Activated CD4-positive, alpha-beta T cell treated with anti-CD3 and anti-CD28 coated beads, Interleukin-2, amount 50 U/mL, for 48 hours (primary cell): ENCODE measurements around the gene STAMBPL1.

ENCODE experiments used
- DNase-seq, 2 experiments: peaks; one replicate each; pipeline ENCODE4 v3.0.0-alpha.2; 2020

Gene STAMBPL1

GRCh38 chr10:88954458-88955083 is 74.5 kb downstream of the STAMBPL1 start:
- no peak for DNase-seq

- DNase-seq, result no peak
These were observed 77.3 kb downstream of the STAMBPL1 start for GRCh38 chr10:88957381-88957780.

- no peak for DNase-seq
These were observed 78.7 kb downstream of the STAMBPL1 start for GRCh38 chr10:88958721-88959120.

- DNase-seq, result peak in 1 of 2 experiments; percentile 12
These were observed 80.8 kb downstream of the STAMBPL1 start for GRCh38 chr10:88960802-88961201.

- DNase-seq, result no peak
These were observed 81.2 kb downstream of the STAMBPL1 start for GRCh38 chr10:88961266-88961665.

- no peak for DNase-seq
These were observed 82.3 kb downstream of the STAMBPL1 start for GRCh38 chr10:88962336-88962735.

- no peak for DNase-seq
These were observed 83.3 kb downstream of the STAMBPL1 start for GRCh38 chr10:88963318-88963717.

GRCh38 chr10:88964360-88964759 is 84.3 kb downstream of the STAMBPL1 start:
- DNase-seq, result no peak

GRCh38 chr10:88964869-88965415 is 84.9 kb downstream of the STAMBPL1 start:
- no peak for DNase-seq

GRCh38 chr10:88966797-88967196 is 86.8 kb downstream of the STAMBPL1 start:
- no peak for DNase-seq

GRCh38 chr10:88968391-88968790 is 88.3 kb downstream of the STAMBPL1 start:
- DNase-seq, result no peak

- DNase-seq, result no peak
These were observed 91.4 kb downstream of the STAMBPL1 start for GRCh38 chr10:88971221-88972061.
